HG02938 (cell line): ENCODE results near the gene OPALIN.

Experiments used
- ATAC-seq: cut with Tn5 transposase; IDR thresholded peaks from one replicate; pipeline ENCODE4 v1.9.1; 2021; ENCODE audit warnings: mild to moderate bottlenecking, moderate library complexity; ENCODE audit not compliant: unreplicated experiment

Gene OPALIN

DNA sequence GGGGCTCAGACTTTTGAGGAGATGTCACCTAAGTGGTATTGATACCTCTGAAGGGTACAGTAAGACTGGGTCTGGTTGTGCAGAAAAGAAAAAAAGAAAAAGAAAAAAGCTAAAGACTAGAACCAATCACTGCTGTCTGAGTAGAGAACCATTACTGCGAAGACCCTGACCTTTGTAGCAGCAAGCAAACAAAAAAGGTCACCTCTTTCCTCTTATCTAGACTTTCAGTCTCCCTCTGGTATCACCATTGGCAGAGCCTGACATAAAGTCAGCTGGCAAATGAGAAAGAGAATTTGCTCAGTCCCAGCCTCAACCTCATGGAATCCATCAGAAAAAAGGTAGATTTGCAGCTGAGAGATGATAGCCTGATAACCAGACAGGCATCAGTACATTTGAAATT lies 57.2 kb downstream of the OPALIN start:
- no peak for ATAC-seq

DNA sequence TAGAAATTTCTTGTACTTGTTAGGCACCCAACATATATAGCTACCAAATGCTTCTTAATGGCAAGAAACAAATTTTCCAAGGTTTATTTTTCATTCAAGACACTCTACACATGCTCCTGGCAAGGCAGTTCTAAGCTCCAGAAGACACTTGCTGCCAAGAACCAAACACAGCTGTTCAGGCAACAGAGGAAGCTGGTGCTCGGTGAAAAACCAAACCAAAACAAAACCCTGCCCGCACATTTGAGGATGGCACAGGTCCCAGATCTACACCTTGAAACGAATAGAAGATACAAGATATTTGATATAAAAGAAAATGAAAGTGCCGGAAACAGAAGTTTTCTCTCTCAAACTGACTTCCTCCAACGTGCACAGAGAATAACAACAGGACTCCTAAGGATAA lies 59.4 kb downstream of the OPALIN start:
- ATAC-seq, result no peak

DNA sequence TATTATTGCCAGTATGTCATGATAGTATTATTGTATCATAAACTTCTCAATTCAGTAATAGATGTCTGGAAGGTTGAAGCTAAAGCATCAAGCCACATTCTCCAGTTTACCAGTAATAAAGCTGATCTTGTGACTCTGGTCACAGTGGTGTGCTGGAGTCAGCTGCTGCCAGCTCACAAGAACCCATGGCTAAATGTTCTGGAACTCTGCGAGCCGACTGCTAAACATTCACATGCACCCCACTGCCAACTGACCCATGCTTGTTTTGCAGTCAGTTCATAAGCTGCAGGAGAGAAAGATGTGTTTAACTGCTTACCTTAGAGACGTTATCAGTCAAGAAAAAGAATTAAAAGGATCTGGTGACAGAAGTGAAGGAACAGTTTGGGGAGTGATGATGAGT lies 60.4 kb downstream of the OPALIN start:
- ATAC-seq, result no peak

DNA sequence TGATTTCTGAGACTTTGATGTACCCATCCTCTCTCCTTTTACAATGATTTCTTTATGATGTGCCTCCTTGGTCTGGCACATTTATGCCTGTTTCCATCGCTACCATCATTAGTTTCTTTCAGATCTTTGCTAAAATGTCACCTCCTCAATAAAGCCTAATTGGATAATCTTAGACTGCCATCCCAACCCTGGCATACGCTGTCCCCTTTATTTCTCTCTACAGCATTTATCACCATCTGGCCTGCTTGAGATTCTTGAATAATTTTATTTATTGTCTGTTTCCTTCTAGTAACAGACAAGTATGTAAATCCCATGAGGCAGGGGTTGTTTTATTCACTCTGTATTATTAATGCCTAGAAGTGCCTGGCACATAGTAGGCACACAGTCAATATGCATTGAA lies 61.3 kb downstream of the OPALIN start:
- ATAC-seq, result no peak

DNA sequence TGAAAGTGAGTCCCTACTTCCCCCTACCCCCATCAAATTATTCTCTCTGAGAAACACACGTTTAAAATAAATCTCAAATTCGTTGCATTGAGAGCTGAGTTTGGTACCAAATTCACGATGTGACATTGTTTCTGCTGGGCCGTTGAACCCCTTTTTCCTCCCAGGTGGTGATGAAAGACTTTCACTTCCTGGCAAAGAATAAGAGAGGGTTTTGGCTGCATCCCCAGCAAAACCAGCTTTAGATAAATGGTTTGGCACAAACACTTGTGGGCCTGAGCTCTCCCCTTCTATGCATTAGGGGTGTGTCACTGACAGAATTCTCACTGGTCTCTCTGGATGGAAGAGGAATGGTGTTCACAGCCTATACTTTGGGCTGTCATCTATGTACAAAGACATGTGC lies 63.3 kb downstream of the OPALIN start:
- no peak for ATAC-seq
